HG03039 (cell line): ENCODE data around the gene SIGMAR1.
A peak's percentile ranks its signal among the peaks of the same experiment; 100 is the strongest.
"Not testable (repeated sequence)": the region's sequence is repeated elsewhere in the genome, so short reads cannot be mapped to it uniquely, and the experiment has no call there.

Source experiments
- ATAC-seq: cut with Tn5 transposase; IDR thresholded peaks from one replicate; pipeline ENCODE4 v1.9.1; 2021; ENCODE audit warnings: mild to moderate bottlenecking, moderate library complexity; ENCODE audit not compliant: unreplicated experiment

SIGMAR1 gene

DNA sequence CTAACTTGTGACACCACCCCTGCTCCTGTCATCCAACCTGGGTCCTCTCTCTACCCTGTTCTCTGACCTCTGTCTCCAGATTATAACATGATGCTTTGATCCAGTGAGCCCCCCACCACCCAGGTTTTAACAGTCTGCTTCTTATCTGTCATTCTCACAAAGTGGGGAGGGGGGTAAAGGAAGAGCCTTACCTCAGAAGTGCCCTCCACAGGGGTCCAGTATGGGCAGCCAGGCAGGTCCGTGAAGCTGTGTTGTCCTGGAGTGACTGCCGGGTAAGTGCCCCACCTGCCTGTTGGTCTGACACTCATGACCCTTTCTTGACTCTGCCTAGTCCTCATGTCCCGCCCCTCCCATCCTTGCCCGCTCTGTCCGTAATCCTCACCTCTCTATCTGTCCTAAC lies 17.8 kb upstream of the SIGMAR1 start:
- ATAC-seq = no peak

DNA sequence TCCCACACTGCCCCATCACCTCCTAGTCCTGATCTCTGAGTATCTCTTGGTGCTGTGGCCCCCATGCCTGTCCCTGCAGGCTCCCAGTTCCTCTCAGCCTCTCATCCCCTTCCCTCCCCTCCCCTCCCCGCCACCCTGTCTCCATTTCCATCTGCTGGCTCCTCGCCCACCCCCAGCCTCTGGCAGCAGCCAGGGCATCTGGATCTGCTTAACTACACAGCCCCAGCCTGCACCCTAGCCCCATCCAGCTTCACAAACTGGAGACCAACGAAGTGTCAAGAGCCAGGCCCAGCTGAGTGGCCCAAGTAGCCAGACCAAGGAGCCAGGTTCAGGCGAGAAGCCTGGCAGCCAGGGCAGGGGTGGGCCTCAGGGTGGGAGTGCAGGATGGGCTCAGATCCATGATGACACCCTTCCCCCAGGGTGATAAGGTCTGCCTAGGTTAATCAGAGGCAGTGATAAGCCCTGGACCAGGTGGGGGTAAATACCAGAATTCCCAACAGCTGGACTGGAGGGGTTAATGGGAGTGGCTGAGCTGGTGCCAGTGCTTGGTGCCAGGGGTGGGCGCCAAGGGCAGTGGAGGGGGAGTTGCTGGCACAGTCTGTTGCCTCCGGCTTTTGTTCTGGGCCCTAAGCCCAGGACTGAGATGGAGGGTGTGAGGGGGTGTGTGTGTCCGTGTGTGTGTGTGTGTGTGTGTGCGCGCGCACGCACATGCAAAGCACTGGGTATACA lies 16.9 kb upstream of the SIGMAR1 start:
- no peak for ATAC-seq

DNA sequence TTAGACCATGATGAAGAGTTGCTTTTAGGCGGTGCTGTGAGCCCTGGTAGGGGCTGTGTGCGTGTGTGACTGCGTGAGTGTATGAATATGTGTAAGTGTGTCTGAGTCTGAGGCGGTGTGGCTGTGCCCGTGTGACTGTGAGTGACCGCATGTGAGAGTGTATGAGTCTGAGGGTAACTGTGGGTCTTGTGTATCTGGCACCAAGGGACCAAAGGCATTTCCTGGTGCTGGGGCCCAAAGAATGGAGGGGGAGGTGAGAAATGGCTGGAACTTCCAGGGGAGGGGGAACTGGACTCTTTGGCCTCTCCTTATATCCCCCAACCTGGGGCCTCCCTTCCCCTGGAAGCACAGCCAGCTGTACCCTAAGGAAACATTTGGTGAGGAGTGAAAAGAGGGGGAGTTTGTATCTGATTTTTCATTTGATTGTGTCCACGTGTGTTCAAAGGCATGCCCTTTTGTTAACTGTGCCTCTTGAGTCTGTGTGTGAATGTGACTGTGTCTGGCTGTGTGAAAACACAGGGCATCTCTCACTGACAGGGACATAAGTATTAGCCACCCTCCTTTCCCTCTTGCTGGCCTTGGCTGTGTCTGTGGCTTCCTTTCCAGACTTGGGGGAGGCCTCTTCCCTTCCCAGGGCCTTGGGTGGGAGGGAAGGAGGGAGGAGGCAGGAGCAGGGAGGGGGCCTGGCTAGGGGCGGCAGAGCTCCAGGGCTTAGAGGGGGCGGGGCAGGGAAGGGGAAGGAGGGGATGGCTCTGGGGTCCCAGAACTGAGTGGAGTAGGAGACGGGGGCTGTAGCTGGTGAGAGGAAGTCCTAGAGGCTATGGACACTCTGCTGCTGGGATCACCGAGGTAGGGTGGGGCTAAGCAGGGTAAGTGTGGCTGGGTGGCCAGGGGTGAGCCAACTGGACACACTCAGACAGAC lies 15.8 kb upstream of the SIGMAR1 start:
- ATAC-seq = no peak

DNA sequence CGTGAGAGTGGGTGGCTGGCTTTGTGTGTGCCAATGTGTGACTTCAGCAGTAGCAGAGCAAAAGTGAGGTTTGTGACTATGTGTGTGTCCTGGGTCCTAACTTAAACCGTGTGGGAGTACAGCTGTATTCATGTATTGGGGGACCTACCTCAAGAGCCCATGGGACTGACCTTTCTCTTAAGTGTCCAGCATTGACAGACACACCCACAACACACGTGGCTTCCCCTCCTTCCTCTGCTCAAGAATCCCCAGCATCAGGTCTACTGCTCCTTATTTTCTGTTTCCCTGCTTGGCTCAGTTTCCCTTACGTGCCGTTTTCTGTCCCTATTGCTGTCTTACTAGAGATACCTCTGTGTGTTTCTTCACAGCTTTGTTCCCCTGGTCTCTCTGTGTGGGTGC lies 15.0 kb upstream of the SIGMAR1 start:
- ATAC-seq = no peak

DNA sequence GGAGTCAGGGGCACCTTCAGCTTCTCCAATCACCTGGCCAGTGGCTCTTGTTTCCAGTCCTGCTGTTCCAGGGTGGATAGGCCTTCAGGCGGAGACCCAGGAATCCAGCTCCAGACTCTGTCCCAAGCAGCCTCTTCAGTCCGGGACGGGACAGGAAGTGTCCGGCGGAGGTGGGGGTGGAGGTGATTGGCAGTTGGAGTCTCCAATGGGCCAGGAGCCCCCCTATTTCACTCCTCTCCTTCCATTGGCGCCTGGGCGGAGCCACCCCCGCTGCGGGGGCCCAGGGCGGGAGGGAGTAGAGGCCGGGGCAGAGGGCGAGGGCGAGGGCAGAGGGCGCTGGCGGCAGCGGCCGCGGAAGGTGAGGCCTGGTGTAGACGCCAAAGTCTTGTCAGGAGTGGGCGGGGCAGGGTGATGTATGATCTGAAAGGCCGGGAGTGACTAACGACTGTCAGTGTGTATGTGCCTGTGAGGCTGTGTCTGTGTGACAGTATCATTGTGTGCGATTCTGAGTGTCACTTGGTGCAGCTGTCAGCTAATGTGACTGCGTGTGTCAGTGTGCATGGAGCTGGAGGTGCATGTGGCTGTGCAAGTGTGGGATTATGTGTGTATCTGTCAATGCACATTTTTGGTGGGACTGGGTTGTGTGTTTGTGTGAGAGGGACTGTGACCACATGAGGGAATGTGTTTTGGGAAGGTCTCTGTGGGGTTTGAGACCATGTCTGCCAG lies 14.5 kb upstream of the SIGMAR1 start, which contains the start of gene IL11RA:
Gene IL11RA (plus strand): TSS at position 310 of the 726 bp plus-strand sequence. CDS start 3,033 bp downstream, outside the sequence.
- no peak for ATAC-seq

DNA sequence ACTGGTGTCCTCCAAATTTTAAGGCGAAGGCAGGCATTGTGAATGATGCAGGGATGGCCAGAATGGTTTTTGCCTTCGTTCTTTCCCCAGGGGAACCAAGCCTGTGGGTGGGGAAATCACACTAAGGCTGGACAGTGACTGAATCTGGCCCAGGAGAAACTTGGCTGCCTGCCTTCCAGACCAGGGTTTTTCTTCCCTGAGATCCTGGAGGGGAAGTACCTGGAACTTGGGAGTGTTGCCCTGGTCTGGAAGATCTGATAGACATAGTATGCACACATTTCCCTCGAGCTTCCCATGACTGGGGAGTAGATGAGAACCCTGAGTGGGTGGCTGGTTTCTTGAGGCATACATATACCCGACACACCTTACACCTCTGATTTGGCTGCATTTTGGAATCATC lies 13.7 kb upstream of the SIGMAR1 start:
- no peak for ATAC-seq

DNA sequence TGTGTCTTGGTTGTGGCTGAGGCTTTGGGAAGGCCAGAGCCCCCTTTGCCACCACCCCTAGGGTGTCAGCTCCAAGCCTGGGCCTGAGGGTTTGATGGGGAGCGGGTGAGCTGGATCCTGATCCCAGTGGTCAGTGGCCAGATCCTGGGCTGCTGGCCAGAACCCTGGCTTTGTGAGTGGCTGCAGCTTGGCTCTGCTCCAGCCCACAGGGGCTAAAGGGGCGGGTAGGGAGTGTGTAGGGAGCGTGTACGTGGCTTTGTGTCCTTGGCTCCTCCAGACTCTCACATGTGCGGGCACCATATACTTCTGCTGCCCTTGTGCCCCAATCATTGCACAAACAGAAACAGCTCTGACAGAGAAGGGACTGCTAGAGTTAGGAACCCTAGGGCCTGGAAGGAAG lies 13.2 kb upstream of the SIGMAR1 start:
- ATAC-seq = no peak

DNA sequence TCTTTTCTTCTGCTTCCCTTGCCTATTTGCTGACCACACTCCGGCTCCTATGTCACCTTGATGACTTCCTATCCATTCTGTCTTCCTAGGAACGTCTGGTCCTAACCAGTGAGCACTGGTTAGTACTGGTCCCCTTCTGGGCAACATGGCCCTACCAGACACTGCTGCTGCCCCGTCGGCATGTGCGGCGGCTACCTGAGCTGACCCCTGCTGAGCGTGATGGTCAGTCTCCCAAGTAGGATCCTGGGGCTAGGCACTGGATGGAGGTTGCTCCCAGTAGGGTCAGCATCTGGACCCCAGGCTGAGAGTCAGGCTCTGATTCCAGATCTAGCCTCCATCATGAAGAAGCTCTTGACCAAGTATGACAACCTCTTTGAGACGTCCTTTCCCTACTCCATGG lies 11.1 kb upstream of the SIGMAR1 start:
- ATAC-seq = no peak

DNA sequence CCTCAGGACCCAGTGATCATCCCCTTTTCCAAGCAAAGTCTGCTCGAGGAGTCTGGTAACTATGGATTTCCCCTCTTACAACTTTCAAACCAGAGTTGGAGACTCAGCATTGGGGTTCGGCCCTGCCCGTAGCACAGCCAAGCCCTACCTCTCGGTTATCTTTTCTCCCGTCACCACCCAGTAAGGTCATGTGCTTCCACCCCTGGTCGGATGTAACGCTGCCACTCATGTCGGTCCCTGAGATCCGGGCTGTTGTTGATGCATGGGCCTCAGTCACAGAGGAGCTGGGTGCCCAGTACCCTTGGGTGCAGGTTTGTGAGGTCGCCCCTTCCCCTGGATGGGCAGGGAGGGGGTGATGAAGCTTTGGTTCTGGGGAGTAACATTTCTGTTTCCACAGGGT lies 10.1 kb upstream of the SIGMAR1 start:
- no peak for ATAC-seq

DNA sequence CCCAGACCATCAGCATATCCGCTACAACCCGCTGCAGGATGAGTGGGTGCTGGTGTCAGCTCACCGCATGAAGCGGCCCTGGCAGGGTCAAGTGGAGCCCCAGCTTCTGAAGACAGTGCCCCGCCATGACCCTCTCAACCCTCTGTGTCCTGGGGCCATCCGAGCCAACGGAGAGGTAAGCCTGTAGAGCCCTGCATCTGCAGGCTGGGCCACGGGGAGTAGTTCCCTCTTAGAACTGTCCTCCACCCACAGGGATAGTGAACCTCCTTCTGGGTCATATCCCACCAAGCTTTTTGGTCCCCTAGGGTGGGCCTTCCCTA lies 9.5 kb upstream of the SIGMAR1 start:
- no peak for ATAC-seq

DNA sequence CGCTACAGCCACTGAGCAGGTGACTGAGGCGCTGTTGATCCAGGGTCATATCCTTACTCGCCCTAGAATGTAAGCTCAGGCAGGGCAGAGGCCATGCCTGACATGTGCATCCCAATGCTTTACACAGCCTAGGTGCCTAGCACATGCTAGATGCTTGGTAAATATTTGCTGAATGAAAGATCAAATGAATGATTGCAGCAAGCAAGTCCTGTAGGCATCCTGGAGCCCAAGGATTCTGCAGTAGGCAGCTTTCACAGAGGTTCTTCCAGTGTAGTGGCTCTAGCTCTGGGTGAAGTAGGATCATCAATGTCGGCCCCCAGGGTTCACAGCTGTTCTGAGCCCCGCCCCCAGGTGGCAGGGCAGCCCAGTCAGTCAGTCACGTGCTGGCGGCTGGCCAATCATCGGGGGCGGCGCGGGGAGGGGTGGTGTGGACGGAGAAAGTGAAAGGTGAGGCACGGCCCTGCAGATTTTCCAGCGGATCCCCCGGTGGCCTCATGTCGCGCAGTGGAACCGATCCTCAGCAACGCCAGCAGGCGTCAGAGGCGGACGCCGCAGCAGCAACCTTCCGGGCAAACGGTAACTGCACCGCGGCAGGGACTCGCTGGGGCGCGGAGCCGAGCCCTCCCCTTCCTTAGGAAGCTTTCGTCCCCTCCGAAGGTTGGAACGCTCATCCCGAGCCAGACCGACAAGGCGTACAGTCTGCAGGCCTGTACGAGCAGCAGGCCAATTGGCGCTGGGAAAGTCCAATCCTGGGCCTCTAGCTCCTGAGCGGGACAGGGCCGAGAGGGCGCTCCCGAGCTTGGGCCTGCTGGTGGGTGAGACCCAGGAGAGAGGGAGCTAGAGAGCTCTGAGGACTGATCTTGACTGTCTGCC lies 8.9 kb upstream of the SIGMAR1 start, which contains the start of gene GALT:
Gene GALT (plus strand): TSS at position 465 of the 873 bp plus-strand sequence. CDS start 30 bp downstream, at position 495.
- ATAC-seq = peak; percentile 85

DNA sequence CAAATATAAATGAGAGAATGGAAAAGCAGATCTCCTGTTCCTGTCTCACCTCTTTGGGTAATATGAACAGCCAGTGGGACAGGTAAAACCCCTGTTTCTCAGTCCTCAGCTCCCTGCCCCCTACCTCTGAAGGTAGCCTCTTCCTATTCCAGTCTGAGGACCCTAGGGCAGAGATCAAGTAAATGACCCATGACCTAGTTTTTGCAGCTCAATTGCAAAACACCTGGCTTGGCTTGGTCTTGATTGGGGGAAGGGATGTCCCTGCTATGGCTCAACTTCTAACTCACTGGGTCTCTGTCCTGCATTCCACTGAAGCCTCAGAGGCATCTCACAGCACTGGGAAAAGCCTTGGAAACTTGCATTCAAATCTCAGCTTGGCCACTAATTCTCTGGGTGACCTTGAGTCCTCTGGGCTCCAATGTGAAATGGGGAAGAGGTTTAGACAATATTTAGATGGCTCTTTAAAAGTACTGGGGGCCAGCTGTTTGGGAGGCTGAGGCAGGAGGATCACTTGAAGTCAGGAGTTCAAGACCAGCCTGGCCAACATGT lies 7.3 kb upstream of the SIGMAR1 start:
- no peak for ATAC-seq

DNA sequence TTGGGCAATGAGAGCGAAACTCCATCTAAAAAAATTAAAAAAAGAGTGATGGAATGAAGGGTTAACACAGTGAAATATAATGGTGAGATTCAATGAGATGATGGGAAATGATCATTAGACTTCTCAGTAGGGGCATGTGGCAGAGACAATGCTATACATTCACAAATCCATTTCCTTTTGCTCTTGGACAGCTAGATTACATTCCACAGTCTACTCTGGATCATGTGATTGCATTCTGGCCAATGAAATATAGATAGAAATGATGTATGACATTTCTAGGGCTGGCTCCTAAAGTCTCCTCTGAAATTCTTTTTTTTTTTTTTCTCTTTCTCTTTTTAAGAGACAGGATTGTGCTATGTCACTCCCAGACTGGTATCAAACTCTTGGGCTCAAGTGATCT lies 5.1 kb upstream of the SIGMAR1 start:
- ATAC-seq = no peak

DNA sequence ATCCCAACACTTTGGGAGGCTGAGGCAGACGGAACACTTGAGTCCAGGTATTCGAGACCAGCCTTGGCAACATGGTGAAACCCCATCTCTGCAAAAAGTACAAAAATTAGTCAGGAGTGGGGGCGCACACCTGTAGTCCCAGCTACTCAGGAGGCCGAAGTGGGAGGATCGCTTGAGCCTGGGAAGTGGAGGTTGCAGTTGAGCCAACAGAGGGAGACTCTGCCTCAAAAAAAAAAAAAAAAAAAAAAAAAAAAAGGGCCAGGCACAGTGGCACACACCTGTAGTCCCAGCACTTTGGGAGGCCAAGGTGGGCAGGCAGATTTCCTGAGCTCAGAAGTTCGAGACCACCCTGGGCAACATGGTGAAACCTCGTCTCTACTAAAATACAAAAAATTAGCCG lies 1.7 kb upstream of the SIGMAR1 start:
- not testable (repeated sequence) for ATAC-seq

DNA sequence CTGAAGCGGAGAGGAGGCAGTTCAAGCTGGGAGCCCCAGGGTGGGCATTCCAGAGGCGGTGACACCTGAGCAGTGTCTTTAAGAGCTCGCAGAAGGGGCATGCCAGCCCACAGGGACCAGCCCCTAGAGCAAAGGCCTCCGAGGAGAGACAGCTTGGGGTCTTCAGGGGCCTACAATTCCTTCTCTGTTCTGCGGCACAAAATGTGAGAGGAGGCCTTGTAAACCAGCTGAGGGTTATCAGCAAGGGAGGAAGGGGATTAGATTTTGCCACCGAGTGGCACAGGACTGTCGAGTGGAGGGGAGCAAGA lies 505 bp upstream of the SIGMAR1 start:
- no peak for ATAC-seq

DNA sequence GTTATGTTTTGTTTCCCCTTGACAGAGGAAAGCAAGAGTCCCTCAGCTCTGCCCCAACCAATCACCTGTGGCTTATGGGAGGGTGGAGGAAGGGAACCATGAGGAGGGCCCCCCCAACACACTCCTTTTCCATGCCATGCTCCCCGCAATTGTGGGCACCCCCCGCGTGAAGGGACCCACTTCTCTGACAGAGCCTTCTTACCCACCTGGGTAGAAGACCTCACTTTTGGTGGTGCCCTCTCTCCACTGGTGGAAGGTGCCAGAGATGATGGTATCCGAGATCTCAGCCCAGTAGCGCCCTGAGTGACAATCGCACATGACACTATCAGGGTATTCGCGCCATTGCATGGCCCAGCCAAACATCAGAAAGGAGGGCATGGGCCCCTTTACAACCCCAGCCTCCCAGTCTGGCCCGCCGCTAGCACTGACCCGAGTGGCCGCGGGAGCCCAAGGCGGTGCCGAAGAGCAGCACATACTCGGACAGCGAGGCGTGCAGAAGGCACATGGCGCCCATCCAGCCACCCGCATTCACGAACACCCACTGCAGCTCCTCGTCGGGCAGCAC lies 714 bp downstream of the SIGMAR1 start:
- no peak for ATAC-seq

DNA sequence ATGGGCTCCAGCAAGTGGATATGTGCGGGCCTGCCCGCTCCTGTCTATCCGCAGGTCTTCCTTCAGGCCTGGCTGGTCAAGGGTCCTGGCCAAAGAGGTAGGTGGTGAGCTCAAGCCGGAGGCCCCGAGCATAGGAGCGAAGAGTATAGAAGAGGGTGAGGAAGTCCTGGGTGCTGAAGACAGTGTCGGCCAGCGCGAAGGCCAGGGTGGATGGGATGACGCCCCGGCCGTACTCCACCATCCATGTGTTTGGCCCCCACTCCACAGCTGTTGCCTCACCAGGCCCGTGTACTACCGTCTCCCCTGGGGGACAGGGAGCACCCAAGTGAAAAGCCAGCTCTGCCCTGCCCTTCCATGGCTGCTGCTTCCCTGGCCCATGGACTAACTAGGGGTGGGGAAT lies 2.0 kb downstream of the SIGMAR1 start:
- ATAC-seq = no peak

DNA sequence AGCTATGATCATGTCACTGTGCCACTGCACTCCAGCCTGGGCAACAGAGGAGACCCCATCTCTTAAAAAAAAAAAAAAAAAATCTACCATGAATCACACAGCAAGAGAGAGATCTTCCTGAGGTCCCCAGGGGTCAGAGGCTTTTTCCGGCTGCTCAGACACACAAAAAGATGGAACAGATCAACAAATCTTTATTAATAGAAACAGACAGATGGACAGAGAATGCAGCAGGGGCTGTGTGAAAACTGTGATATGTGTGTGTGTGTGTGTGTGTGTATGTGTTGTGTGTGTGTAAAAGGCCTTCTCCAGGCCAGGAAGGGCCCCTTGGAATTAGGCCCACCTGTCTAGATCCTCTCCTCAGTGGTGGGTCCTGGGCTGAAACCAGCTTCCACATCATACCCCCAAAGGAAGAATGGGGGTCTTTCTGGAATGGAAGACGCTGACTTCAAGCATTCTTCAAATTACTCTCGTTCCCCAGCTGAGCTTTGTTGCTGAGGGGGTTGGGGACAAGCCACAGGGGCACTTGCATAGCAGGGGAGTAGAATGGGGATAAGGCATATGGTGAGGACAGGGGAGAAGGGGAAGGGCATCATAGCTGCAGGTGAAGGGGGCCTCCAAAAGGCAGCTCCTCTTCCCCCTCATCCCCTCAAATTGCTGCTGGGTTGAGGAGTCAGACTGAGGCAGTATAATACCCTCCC lies 2.9 kb downstream of the SIGMAR1 start:
- ATAC-seq = no peak

DNA sequence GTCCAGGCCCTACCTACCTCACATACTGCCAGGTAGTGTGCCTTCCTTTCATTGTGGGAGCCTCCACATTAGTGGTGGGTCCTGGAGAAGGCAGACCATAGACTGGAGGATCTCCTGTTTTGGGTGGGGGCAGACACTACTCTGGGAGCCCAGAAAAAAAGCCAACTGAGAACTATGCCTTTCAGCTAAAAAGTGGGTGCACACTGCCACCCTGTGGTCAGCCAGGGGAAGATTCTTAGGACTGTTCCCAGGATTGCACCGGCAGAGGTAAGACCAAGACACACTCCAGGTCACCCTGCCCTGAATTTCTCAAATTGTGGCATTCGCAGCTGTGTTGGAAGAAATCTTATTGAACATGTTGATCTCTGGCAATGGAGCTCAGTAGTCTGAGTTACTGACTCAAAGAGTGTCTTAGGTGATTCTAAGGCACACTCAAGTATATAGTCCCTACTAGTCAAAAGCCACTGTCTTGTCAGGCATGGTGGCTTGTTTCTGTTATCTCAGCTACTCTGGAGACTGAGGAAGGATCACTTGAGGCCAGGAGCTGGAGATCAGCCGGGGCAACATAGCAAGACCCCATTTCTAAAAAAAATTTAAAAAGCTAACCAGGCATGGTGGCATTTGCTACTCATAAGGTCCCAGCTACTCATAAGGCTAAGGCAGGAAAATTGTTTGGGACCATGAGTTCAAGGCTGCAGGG lies 3.6 kb downstream of the SIGMAR1 start:
- no peak for ATAC-seq
